IgD-negative memory B cell (primary cell): ENCODE measurements around the gene ZMYND10. TPM values are rescaled to one million over a fixed set of nuclear protein-coding genes. Genes with fewer than 3 reads are reported as not detected.

Source experiments
- H3K27ac Mint-ChIP-seq, 3 donors: one replicate each; pipeline ENCODE4 v1.8.0; 2020 to 2022; ENCODE audit warnings: mild to moderate bottlenecking in 3 of 3, mixed read lengths in 3 of 3, moderate library complexity in 1 of 3
- H3K27me3 Mint-ChIP-seq: one replicate; pipeline ENCODE4 v1.8.0; 2021; ENCODE audit warnings: mixed read lengths
- H3K36me3 Mint-ChIP-seq: one replicate; pipeline ENCODE4 v1.8.0; 2020; ENCODE audit warnings: mild to moderate bottlenecking, mixed read lengths
- H3K4me1 Mint-ChIP-seq, 3 donors: one replicate each; pipeline ENCODE4 v1.8.0; 2020 to 2022; ENCODE audit warnings: mixed read lengths in 3 of 3, mild to moderate bottlenecking in 1 of 3
- H3K4me3 Mint-ChIP-seq, 4 donors: one replicate each; pipeline ENCODE4 v1.8.0; 2020 to 2022; ENCODE audit warnings: mild to moderate bottlenecking in 4 of 4, mixed read lengths in 4 of 4, moderate library complexity in 3 of 4
- H3K9me3 Mint-ChIP-seq, 3 donors: one replicate each; pipeline ENCODE4 v1.8.0; 2020 to 2021; ENCODE audit warnings: mixed read lengths in 3 of 3, mild to moderate bottlenecking in 1 of 3
- polyA plus RNA-seq: library from polyadenylated mRNA; unstranded; fragments of 300-500 nt; fragmentation: Illumina TruSeq; gene quantifications from one replicate; pipeline ENCODE4 v1.2.3, GENCODE V29; 2021

ZMYND10 gene
- polyA plus RNA-seq, 1 donor from 2014 or later = not detected

GRCh38 chr3:50299929-50300680, 45.4 kb downstream of the ZMYND10 start:
- Mint-ChIP-seq H3K9me3 (no peaks in the 10 kb centered on the region), H3K4me1 (peaks cover 12 to 23% (median 18%) of the 10 kb centered on the region in 3 donors), H3K27ac (peak overlapping the region; percentile 86 to 98 (median 98)), H3K27me3 (no peaks in the 10 kb centered on the region), H3K4me3 (peak overlapping the region; percentile 83 to 99 (median 98)), H3K36me3 (no peaks in the 10 kb centered on the region)

GRCh38 chr3:50299638-50299928, 45.9 kb downstream of the ZMYND10 start:
- no peaks in the 10 kb centered on the region for H3K36me3 Mint-ChIP-seq
- peak overlapping the region; percentile 86 to 98 (median 98) for H3K27ac Mint-ChIP-seq
- no peaks in the 10 kb centered on the region for H3K27me3 Mint-ChIP-seq
- peaks cover 12 to 23% (median 16%) of the 10 kb centered on the region in 3 donors for H3K4me1 Mint-ChIP-seq
- H3K4me3 Mint-ChIP-seq = peak overlapping the region; percentile 83 to 99 (median 98)
- no peaks in the 10 kb centered on the region for H3K9me3 Mint-ChIP-seq

- Mint-ChIP-seq H3K27me3 (no peaks in the 10 kb centered on the region), H3K4me3 (peak within 1 kb of the TSS; percentile 83 to 99 (median 98)), H3K27ac (peak within 1 kb of the TSS; percentile 86 to 98 (median 98)), H3K36me3 (no peaks in the 10 kb centered on the region), H3K4me1 (peaks cover 12 to 23% (median 15%) of the 10 kb centered on the region in 3 donors), H3K9me3 (no peaks in the 10 kb centered on the region)
Measured at GRCh38 chr3:50298836-50299637, 46.5 kb downstream of the ZMYND10 start, which contains the start of the genes HYAL3 and NAA80. Gene HYAL3, minus strand, starts transcription at chr3:50299405. Its CDS starts 3,803 bp downstream, at chr3:50295602. Gene NAA80, minus strand, starts transcription at chr3:50299405. Its CDS starts 1,942 bp downstream, at chr3:50297463.

GRCh38 chr3:50297896-50298725, 47.4 kb downstream of the ZMYND10 start:
- Mint-ChIP-seq H3K4me3 (peak overlapping the region; percentile 83 to 99 (median 98)), H3K9me3 (no peaks in the 10 kb centered on the region), H3K36me3 (no peaks in the 10 kb centered on the region), H3K27me3 (no peaks in the 10 kb centered on the region), H3K4me1 (peaks cover 12 to 23% (median 17%) of the 10 kb centered on the region in 3 donors), H3K27ac (peak overlapping the region in 2 of 3 donors; percentile 86 to 98)

GRCh38 chr3:50297384-50297775, 48.2 kb downstream of the ZMYND10 start:
- H3K4me3 Mint-ChIP-seq = peak overlapping the region in 1 of 4 donors; percentile 83
- H3K27me3 Mint-ChIP-seq = no peaks in the 10 kb centered on the region
- peaks cover 15 to 26% (median 24%) of the 10 kb centered on the region in 3 donors for H3K4me1 Mint-ChIP-seq
- H3K9me3 Mint-ChIP-seq = no peaks in the 10 kb centered on the region
- H3K27ac Mint-ChIP-seq = peak overlapping the region in 2 of 3 donors; percentile 59 to 86
- no peaks in the 10 kb centered on the region for H3K36me3 Mint-ChIP-seq

- no peaks in the 10 kb centered on the region for H3K36me3 Mint-ChIP-seq
- no peaks in the 10 kb centered on the region for H3K9me3 Mint-ChIP-seq
- H3K27me3 Mint-ChIP-seq = no peaks in the 10 kb centered on the region
- H3K4me1 Mint-ChIP-seq = peaks cover 17 to 26% (median 24%) of the 10 kb centered on the region in 3 donors
- peak overlapping the region in 1 of 3 donors; percentile 59 for H3K27ac Mint-ChIP-seq
- H3K4me3 Mint-ChIP-seq = peak overlapping the region in 3 of 4 donors; percentile 73 to 83 (median 74)
Measured at GRCh38 chr3:50296721-50297383, 48.7 kb downstream of the ZMYND10 start.

GRCh38 chr3:50295553-50296431, 49.7 kb downstream of the ZMYND10 start:
- Mint-ChIP-seq H3K36me3 (no peaks in the 10 kb centered on the region), H3K27ac (peak overlapping the region in 1 of 3 donors; percentile 88), H3K27me3 (no peaks in the 10 kb centered on the region), H3K4me1 (peaks cover 22 to 29% (median 28%) of the 10 kb centered on the region in 3 donors), H3K4me3 (peak overlapping the region in 3 of 4 donors; percentile 52 to 73 (median 70)), H3K9me3 (no peaks in the 10 kb centered on the region)

GRCh38 chr3:50294492-50295403, 50.8 kb downstream of the ZMYND10 start:
- H3K4me3 Mint-ChIP-seq = no peak overlapping the region
- peaks cover 15 to 23% (median 20%) of the 10 kb centered on the region in 3 donors for H3K4me1 Mint-ChIP-seq
- H3K9me3 Mint-ChIP-seq = no peaks in the 10 kb centered on the region
- H3K27ac Mint-ChIP-seq = peak overlapping the region in 1 of 3 donors; percentile 53
- no peaks in the 10 kb centered on the region for H3K27me3 Mint-ChIP-seq
- H3K36me3 Mint-ChIP-seq = peaks cover 2% of the 10 kb centered on the region

GRCh38 chr3:50294089-50294488, 51.4 kb downstream of the ZMYND10 start:
- Mint-ChIP-seq H3K27ac (peak overlapping the region in 2 of 3 donors; percentile 46 to 53), H3K27me3 (no peaks in the 10 kb centered on the region), H3K9me3 (no peaks in the 10 kb centered on the region), H3K36me3 (peaks cover 2% of the 10 kb centered on the region), H3K4me1 (peaks cover 14 to 22% (median 18%) of the 10 kb centered on the region in 3 donors), H3K4me3 (peak overlapping the region in 1 of 4 donors; percentile 80)

- H3K36me3 Mint-ChIP-seq = peaks cover 2% of the 10 kb centered on the region
- H3K9me3 Mint-ChIP-seq = no peaks in the 10 kb centered on the region
- no peaks in the 10 kb centered on the region for H3K27me3 Mint-ChIP-seq
- H3K4me1 Mint-ChIP-seq = peaks cover 14 to 21% (median 16%) of the 10 kb centered on the region in 3 donors
- peak overlapping the region in 2 of 3 donors; percentile 39 to 47 for H3K27ac Mint-ChIP-seq
- H3K4me3 Mint-ChIP-seq = peak overlapping the region in 2 of 4 donors; percentile 80 to 94
Measured at GRCh38 chr3:50293079-50293801, 52.3 kb downstream of the ZMYND10 start.

- Mint-ChIP-seq H3K27ac (peak within 1 kb of the TSS; percentile 76 to 98 (median 94)), H3K27me3 (no peaks in the 10 kb centered on the region), H3K4me3 (peak within 1 kb of the TSS; percentile 80 to 94 (median 92)), H3K36me3 (peaks cover 4% of the 10 kb centered on the region), H3K4me1 (peaks cover 9 to 16% (median 10%) of the 10 kb centered on the region in 3 donors), H3K9me3 (no peaks in the 10 kb centered on the region)
Measured at GRCh38 chr3:50292159-50293078, 53.1 kb downstream of the ZMYND10 start, which contains the start of gene IFRD2. Gene IFRD2, minus strand, starts transcription at chr3:50292429. Its CDS starts 155 bp downstream, at chr3:50292274.
